Measurements from ENCODE around the gene NDUFB11. TPM values are rescaled to one million over a fixed set of nuclear protein-coding genes. Genes with fewer than 3 reads are reported as not detected.

Gene NDUFB11
- total and polyA plus RNA-seq, 9 of the 15 experiments (the other 6 are each of a cell fraction or from before 2014, with no cell fraction given): 20.9 to 269 (median 86.8) TPM

GRCh38 chrX:47190445-47191269, 46.2 kb upstream of the NDUFB11 start (continued):
- TF ChIP-seq TEAD4 (IDR thresholded peaks at IDR 0.05; ENCODE audit: low read length) (no peak), TEAD4 (CRISPR knock-in tag; IDR thresholded peaks at IDR 0.05; ENCODE audit: borderline replicate concordance) (no peak), ZBTB7A (IDR thresholded peaks at IDR 0.05; ENCODE audit: borderline replicate concordance, control insufficient read depth, low read depth, low read length) (no peak), NR1H2 (CRISPR knock-in tag; IDR thresholded peaks at IDR 0.05) (no peak), ATF2 (CRISPR knock-in tag; IDR thresholded peaks at IDR 0.05) (no peak), MLX (CRISPR knock-in tag; conservative IDR thresholded peaks at IDR 0.05) (no peak), ZBTB11 (CRISPR knock-in tag; IDR thresholded peaks at IDR 0.05) (no peak), YY1 (IDR thresholded peaks at IDR 0.05; ENCODE audit: borderline replicate concordance in 1 of 3, control insufficient read depth in 1 of 3, extremely low read depth in 1 of 3, insufficient read depth in 3 of 3, insufficient read length in 1 of 3, insufficient replicate concordance in 2 of 3, low read depth in 1 of 3, low read length in 2 of 3) (no peak), ZNF644 (tag; IDR thresholded peaks at IDR 0.05; ENCODE audit: low read depth) (no peak), PREB (CRISPR knock-in tag; IDR thresholded peaks at IDR 0.05) (no peak), GATAD2B (IDR thresholded peaks at IDR 0.05; ENCODE audit: borderline replicate concordance) (no peak), ZNF655 (CRISPR knock-in tag; IDR thresholded peaks at IDR 0.05) (no peak), FOXP1 (CRISPR knock-in tag; IDR thresholded peaks at IDR 0.05) (no peak), NR3C1 (CRISPR knock-in tag; IDR thresholded peaks at IDR 0.05) (no peak), NUFIP1 (IDR thresholded peaks at IDR 0.05; ENCODE audit: partially characterized antibody) (no peak), ZNF561 (CRISPR knock-in tag; conservative IDR thresholded peaks at IDR 0.05) (no peak)
